OCI-LY7 (cell line): Measurements from ENCODE around the gene DDAH2. TPM values are rescaled to one million over a fixed set of nuclear protein-coding genes. Genes with fewer than 3 reads are reported as not detected.

Experiments used
- BruUV-seq: library from RNA; stranded (reverse); fragments of 400-500 nt; replicated peaks from 2 replicates; lab custom pipeline; 2021; lab: Mats Ljungman, UMichigan
- CTCF ChIA-PET: fragments of 300-600 bp; sonication (Branson Sonifier 250); formaldehyde crosslinking; loops from one replicate; lab custom pipeline; 2022; ENCODE audit warnings: antibody characterized with exemption; ENCODE audit not compliant: unreplicated experiment; lab: Charles Lee
- POLR2A ChIA-PET: fragments of 300-600 bp; sonication (Branson Sonifier 250); formaldehyde crosslinking; loops from one replicate; lab custom pipeline; 2022; ENCODE audit warnings: antibody characterized with exemption; lab: Charles Lee
- DNase-seq: peaks from one replicate; pipeline ENCODE4 v3.0.0-alpha.2; 2015; ENCODE audit warnings: low spot score
- H2AFZ ChIP-seq: fragments of 200-600 bp; sonication (generic), shearing (Covaris generic); 2 replicates; pipeline ENCODE4 v1.6.1; 2014; ENCODE audit warnings: mild to moderate bottlenecking, antibody characterized with exemption, low read length, moderate library complexity
- H3K27ac ChIP-seq: fragments of 200-600 bp; sonication (generic); 2 replicates; pipeline ENCODE4 v1.5.1; 2014; ENCODE audit warnings: mixed run types, low read depth, mild to moderate bottlenecking, moderate library complexity, low read length, inconsistent platforms; ENCODE audit not compliant: poor library complexity, severe bottlenecking
- H3K36me3 ChIP-seq: fragments of 200-600 bp; sonication (generic); 2 replicates; pipeline ENCODE4 v1.6.1; 2014; ENCODE audit warnings: mild to moderate bottlenecking, antibody characterized with exemption, low read length, moderate library complexity, mixed read lengths; ENCODE audit not compliant: insufficient read depth
- H3K4me1 ChIP-seq: fragments of 200-600 bp; sonication (generic); 2 replicates; pipeline ENCODE4 v1.5.1; 2014; ENCODE audit warnings: mild to moderate bottlenecking, low read length; ENCODE audit not compliant: insufficient read depth, poor library complexity, severe bottlenecking
- H3K4me2 ChIP-seq: fragments of 200-600 bp; sonication (generic); 2 replicates; pipeline ENCODE4 v1.6.1; 2014; ENCODE audit warnings: mild to moderate bottlenecking, low read length
- H3K4me3 ChIP-seq: fragments of 200-600 bp; sonication (generic); 2 replicates; pipeline ENCODE4 v1.5.1; 2014; ENCODE audit warnings: mild to moderate bottlenecking, low read depth, low read length; ENCODE audit not compliant: poor library complexity, severe bottlenecking
- H3K79me2 ChIP-seq: fragments of 200-600 bp; sonication (generic); 2 replicates; pipeline ENCODE4 v1.6.1; 2016; ENCODE audit warnings: low read depth, mild to moderate bottlenecking, low read length, moderate library complexity, mixed read lengths; ENCODE audit not compliant: insufficient read depth
- H3K9me2 ChIP-seq: fragments of 200-600 bp; sonication (generic); 2 replicates; pipeline ENCODE4 v1.6.1; 2016; ENCODE audit warnings: mild to moderate bottlenecking, low read length, mixed read lengths; ENCODE audit not compliant: insufficient read depth
- H3K9me3 ChIP-seq: fragments of 200-600 bp; sonication (generic); 2 replicates; pipeline ENCODE4 v1.6.1; 2014; ENCODE audit warnings: mild to moderate bottlenecking, mixed run types, low read length, mixed read lengths
- H4K20me1 ChIP-seq: fragments of 200-600 bp; sonication (generic); 2 replicates; pipeline ENCODE4 v1.6.1; 2014; ENCODE audit warnings: mild to moderate bottlenecking, antibody characterized with exemption, low read length, moderate library complexity, mixed read lengths; ENCODE audit not compliant: insufficient read depth
- EZH2phosphoT487 ChIP-seq: fragments of 200-600 bp; sonication (generic); IDR thresholded peaks from 2 replicates; pipeline ENCODE4 v1.6.1; 2018; ENCODE audit warnings: low read depth, borderline replicate concordance, mild to moderate bottlenecking, mixed run types, antibody characterized with exemption, low read length, moderate library complexity, mixed read lengths
- intact Hi-C: fragments of 100-400 bp; cut with micrococcal nuclease; formaldehyde crosslinking; loops from one replicate; pipeline ENCODE4 v1.10.0; 2022; ENCODE audit not compliant: unreplicated experiment
- total RNA-seq, 2 experiments: library from RNA; depleted of rRNA in 1 of 2; stranded (reverse); fragments of >200 nt in 1 of 2; shearing (Covaris generic) in 1 of 2; gene quantifications; 2 replicates each; pipeline ENCODE4 v1.2.3, GENCODE V29; 2014 to 2022
- TF ChIP-seq, protein P1 (sequence below): fragments of 200-600 bp; sonication (generic); conservative IDR thresholded peaks from 2 replicates; pipeline ENCODE4 v1.5.1; 2014; ENCODE audit warnings: mild to moderate bottlenecking, antibody characterized with exemption, low read length, moderate library complexity, mixed read lengths

Gene DDAH2
- total RNA-seq, 2 experiments from 2014 or later, result 14.0 to 20.4 TPM

DNA sequence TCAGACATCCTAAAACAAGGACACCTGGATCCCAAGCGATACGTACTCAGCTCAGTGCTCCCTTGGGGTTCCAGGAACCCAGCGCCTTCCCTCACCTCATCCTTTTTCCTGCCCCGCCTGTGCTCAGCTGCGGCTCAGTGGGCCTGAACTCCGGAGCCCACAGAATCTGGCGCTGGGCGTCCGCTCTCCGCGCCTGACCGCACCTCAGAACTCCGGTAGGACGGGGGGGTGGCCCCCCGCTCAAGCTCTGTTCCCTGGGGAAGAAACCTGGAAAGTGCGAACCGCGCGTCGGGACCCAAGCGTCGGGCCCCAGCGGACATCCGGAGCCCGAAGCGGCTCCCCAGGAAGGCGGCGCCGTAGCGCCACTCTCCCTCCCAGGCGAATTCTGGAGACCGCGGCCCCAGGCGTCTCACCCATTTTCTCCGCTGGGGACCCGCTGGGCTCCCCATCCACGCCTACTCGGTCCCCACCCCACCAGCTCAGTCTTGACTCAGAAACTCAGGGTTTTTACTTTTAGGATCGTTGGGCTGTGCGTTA, 47.9 kb downstream of the DDAH2 start:
- Histone ChIP-seq H3K9me3 (no peaks in the 10 kb centered on the region), H3K4me3 (peak overlapping the region; percentile 18), H3K4me2 (peak overlapping the region; percentile 56), H2AFZ (peak overlapping the region; percentile 33; the same call in 1 of the 2 replicates), H3K27ac (no peak overlapping the region), H3K9me2 (no peaks in the 10 kb centered on the region), H3K79me2 (no peaks in the 10 kb centered on the region), H4K20me1 (no peaks in the 10 kb centered on the region), H3K36me3 (peaks cover 2% of the 10 kb centered on the region; the same call in 1 of the 2 replicates), H3K4me1 (peaks cover 29% of the 10 kb centered on the region)
- intact Hi-C loops, result loop anchor here (2.0 to 10.0 kb wide), 3 partner anchors 46 to 456 kb away; partner anchors contain the start of gene EHMT2
- no peak for TF ChIP-seq EZH2phosphoT487
- TF ChIP-seq, protein P1, sequence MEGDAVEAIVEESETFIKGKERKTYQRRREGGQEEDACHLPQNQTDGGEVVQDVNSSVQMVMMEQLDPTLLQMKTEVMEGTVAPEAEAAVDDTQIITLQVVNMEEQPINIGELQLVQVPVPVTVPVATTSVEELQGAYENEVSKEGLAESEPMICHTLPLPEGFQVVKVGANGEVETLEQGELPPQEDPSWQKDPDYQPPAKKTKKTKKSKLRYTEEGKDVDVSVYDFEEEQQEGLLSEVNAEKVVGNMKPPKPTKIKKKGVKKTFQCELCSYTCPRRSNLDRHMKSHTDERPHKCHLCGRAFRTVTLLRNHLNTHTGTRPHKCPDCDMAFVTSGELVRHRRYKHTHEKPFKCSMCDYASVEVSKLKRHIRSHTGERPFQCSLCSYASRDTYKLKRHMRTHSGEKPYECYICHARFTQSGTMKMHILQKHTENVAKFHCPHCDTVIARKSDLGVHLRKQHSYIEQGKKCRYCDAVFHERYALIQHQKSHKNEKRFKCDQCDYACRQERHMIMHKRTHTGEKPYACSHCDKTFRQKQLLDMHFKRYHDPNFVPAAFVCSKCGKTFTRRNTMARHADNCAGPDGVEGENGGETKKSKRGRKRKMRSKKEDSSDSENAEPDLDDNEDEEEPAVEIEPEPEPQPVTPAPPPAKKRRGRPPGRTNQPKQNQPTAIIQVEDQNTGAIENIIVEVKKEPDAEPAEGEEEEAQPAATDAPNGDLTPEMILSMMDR, result no peak
- ChIA-PET POLR2A (interaction anchor here (1.0 kb wide), 1 partner anchor 57 kb away, joined by 3 read pairs; no protein-coding TSS in a partner anchor), CTCF (interaction anchor here (0.5 kb wide), 1 partner anchor 183 kb away, joined by 4 read pairs; no protein-coding TSS in a partner anchor)
- peak; percentile 25 for DNase-seq
- no TSS peak for BruUV-seq

DNA sequence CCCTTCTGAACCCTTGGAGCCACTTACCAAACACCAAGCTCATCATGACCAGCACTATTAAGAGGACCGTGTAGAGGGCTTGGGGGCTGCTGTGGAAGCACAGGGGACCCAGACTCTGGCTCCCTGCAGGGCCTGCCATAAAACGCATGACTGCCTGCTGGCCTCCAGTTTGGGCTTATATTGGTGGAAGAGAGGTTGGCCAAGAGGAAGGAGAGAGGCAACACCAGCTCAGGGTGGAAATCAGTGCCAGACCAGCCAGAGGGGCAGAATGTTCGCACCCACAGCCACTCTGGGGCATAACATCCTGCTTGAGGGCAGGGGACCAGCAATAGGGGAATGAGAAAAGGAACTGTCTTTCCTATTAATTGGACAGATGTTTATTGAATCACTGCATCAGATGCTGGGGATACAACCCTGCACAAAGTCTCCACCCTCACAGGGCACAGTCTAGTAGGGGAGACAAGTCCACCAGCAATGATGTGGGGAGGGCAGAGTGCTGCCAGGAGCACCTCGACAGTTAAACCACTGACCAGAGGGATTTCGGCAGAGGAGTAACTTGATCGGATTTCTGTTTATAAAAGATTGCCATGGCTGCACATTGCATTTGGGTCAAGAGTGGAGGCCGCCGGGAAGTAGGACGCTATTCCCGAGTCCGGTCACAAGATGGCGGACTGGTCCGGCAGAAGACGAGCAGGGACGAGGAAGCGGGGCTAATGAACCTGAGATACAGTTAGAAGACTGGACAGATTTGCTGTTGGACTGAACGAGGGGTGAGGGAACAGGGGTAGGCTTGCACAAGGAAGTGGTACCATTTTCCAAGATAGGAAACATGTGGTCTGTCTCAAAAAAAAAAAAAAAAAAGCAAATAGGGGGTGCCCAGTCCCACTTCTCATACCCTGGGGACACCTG, 48.6 kb downstream of the DDAH2 start, which contains the start of gene LY6G5C:
Gene LY6G5C (minus strand): TSS at position 842 of the 909 bp plus-strand sequence. CDS start 694 bp downstream, at position 148.
- ChIA-PET CTCF (no interaction called here), POLR2A (interaction anchor here (1.0 kb wide), 1 partner anchor 58 kb away, joined by 3 read pairs; no protein-coding TSS in a partner anchor)
- peak within 1 kb of the TSS; percentile 33; the same call in 1 of the 2 replicates for H2AFZ ChIP-seq
- peak within 1 kb of the TSS; percentile 18 for H3K4me3 ChIP-seq
- H3K4me1 ChIP-seq, result peaks cover 30% of the 10 kb centered on the region
- H3K27ac ChIP-seq, result no peak within 1 kb of the TSS
- H3K9me3 ChIP-seq, result no peaks in the 10 kb centered on the region
- TF ChIP-seq, protein P1, result peak; percentile 70
- no peak for TF ChIP-seq EZH2phosphoT487
- H3K9me2 ChIP-seq, result no peaks in the 10 kb centered on the region
- H4K20me1 ChIP-seq, result no peaks in the 10 kb centered on the region
- no peaks in the 10 kb centered on the region for H3K79me2 ChIP-seq
- no peaks in the 10 kb centered on the region for H3K36me3 ChIP-seq
- BruUV-seq, result no TSS peak
- intact Hi-C loops, result loop anchor here (1.0 to 10.0 kb wide), 7 partner anchors 46 to 456 kb away; partner anchors contain the start of gene EHMT2
- peak; percentile 74 for DNase-seq
- peak within 1 kb of the TSS; percentile 56 for H3K4me2 ChIP-seq
